ENCODE measurements around the gene CDC16. TPM values are rescaled to one million over a fixed set of nuclear protein-coding genes. Genes with fewer than 3 reads are reported as not detected.

The CDC16 gene
- total and polyA plus RNA-seq, 2 donors (not counting 1 experiment from before 2014, with no cell fraction given): 94.8 to 127 TPM

DNA sequence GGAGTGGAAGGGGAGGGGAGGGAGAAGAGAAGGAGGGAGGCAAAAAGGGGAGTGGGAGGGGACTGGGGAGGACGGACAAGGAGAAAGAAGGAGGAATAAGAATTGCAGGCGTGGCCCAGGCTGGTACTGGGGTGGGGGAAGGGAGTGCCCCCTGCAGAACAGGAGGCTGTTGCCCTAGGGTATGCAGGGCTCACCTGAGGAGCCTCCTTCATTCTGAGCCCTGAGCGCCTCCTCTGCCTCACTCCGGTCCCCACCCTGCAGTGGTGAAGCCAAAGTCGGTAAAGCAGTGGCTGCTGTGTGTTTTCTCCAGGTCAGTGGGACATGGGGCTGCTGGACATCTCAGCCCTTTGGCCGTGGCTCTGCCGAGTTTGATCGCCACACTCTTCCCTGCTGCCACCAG is 9.1 kb upstream of the CDC16 start:
- intact Hi-C loops (cut with micrococcal nuclease): loop anchor here (1.0 to 2.0 kb wide), 3 partner anchors 82 to 157 kb away; no protein-coding TSS in a partner anchor
- no peaks in the 10 kb centered on the region for H3K79me2 ChIP-seq (ENCODE audit: control insufficient read depth, insufficient read depth, low read length)
- Mint-ChIP-seq H3K4me3 (no peak overlapping the region), H3K9me3 (ENCODE audit: insufficient read depth) (no peaks in the 10 kb centered on the region), H3K27me3 (peaks cover 16% of the 10 kb centered on the region), H3K4me1 (peaks cover 25% of the 10 kb centered on the region), H3K27ac (no peak overlapping the region)
- no peak overlapping the region for H3K27ac ChIP-seq (ENCODE audit: low read length in 2 of 2)
- H3K9me3 ChIP-seq (ENCODE audit: control extremely low read depth in 1 of 3, control insufficient read depth in 2 of 3, insufficient read depth in 1 of 3, low read length in 2 of 3): no peaks in the 10 kb centered on the region
- H3K27me3 ChIP-seq (replicated peaks in 1 of 4; ENCODE audit: control extremely low read depth in 1 of 4, control insufficient read depth in 3 of 4, insufficient read depth in 4 of 4, low read length in 3 of 4): peaks cover 0 to 17% (median 11%) of the 10 kb centered on the region in 4 experiments
- no peak overlapping the region for H3K9ac ChIP-seq (ENCODE audit: low read length)
- H2AFZ ChIP-seq (ENCODE audit: insufficient read depth, low read depth, low read length, poor library complexity, severe bottlenecking): no peak overlapping the region
- no peaks in the 10 kb centered on the region for H3K36me3 ChIP-seq (replicated peaks in 1 of 2; ENCODE audit: control extremely low read depth in 1 of 2, control insufficient read depth in 1 of 2, extremely low read depth in 1 of 2, insufficient read depth in 2 of 2, low read length in 1 of 2)
- peaks cover 19 to 25% of the 10 kb centered on the region in 2 donors for H3K4me1 ChIP-seq (ENCODE audit: control insufficient read depth in 2 of 2, insufficient read depth in 2 of 2, low read length in 2 of 2)
- 91% methylated on average over 8 of the region's 8 CpGs for WGBS (ENCODE audit: insufficient coverage)
- DNase-seq (no peak), ATAC-seq (ENCODE audit: low read depth) (no peak)
- H4K20me1 ChIP-seq (ENCODE audit: control insufficient read depth, insufficient read depth, low read length, poor library complexity, severe bottlenecking): no peaks in the 10 kb centered on the region
- no peak for TF ChIP-seq EZH2 (IDR thresholded peaks at IDR 0.05; ENCODE audit: borderline replicate concordance, insufficient read depth, low read depth, low read length, poor library complexity, severe bottlenecking)
- TF ChIP-seq, protein P1, sequence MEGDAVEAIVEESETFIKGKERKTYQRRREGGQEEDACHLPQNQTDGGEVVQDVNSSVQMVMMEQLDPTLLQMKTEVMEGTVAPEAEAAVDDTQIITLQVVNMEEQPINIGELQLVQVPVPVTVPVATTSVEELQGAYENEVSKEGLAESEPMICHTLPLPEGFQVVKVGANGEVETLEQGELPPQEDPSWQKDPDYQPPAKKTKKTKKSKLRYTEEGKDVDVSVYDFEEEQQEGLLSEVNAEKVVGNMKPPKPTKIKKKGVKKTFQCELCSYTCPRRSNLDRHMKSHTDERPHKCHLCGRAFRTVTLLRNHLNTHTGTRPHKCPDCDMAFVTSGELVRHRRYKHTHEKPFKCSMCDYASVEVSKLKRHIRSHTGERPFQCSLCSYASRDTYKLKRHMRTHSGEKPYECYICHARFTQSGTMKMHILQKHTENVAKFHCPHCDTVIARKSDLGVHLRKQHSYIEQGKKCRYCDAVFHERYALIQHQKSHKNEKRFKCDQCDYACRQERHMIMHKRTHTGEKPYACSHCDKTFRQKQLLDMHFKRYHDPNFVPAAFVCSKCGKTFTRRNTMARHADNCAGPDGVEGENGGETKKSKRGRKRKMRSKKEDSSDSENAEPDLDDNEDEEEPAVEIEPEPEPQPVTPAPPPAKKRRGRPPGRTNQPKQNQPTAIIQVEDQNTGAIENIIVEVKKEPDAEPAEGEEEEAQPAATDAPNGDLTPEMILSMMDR (IDR thresholded peaks at IDR 0.05): no peak
- H3K4me3 ChIP-seq (ENCODE audit: control extremely low read depth in 1 of 5, extremely low read depth in 1 of 5, insufficient read depth in 1 of 5, low read depth in 2 of 5, low read length in 4 of 5): no peak overlapping the region
- CTCF ChIA-PET: interaction anchor here (0.8 to 3.6 kb wide), 24 partner anchors 10 to 501 kb away, joined by 3 to 38 read pairs (median 4); partner anchors contain the start of gene CDC16
- no peak overlapping the region for H3K4me2 ChIP-seq (replicated peaks; ENCODE audit: low read depth, low read length, poor library complexity, severe bottlenecking)
- POLR2A ChIA-PET: no interaction called here

DNA sequence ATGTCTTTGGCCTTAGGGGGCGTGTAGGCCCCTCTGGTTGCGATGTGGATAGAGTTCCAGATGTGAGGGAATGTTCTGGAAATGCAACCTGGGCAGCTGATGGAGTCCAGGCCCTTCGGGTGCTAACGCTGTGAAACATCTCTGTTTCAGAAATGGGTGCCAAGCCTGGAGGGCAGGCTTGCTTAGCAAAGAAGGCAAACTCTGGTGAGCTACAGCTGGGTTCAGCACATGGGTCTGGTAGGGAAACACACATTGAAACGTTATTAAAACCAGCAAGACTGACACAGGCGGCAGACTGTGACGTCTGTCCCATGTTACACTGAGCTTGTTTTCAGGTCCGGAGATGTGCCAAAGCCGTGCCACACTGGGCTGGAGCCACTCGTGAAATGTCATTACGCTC is 8.6 kb upstream of the CDC16 start:
- Histone ChIP-seq H3K4me2 (replicated peaks; ENCODE audit: low read depth, low read length, poor library complexity, severe bottlenecking) (no peak overlapping the region), H3K4me1 (ENCODE audit: control insufficient read depth in 2 of 2, insufficient read depth in 2 of 2, low read length in 2 of 2) (peaks cover 19 to 25% of the 10 kb centered on the region in 2 donors), H3K9ac (ENCODE audit: low read length) (no peak overlapping the region), H3K9me3 (ENCODE audit: control extremely low read depth in 1 of 3, control insufficient read depth in 2 of 3, insufficient read depth in 1 of 3, low read length in 2 of 3) (no peaks in the 10 kb centered on the region), H3K27me3 (replicated peaks in 1 of 4; ENCODE audit: control extremely low read depth in 1 of 4, control insufficient read depth in 3 of 4, insufficient read depth in 4 of 4, low read length in 3 of 4) (peaks cover 0 to 17% (median 12%) of the 10 kb centered on the region in 4 experiments), H3K36me3 (replicated peaks in 1 of 2; ENCODE audit: control extremely low read depth in 1 of 2, control insufficient read depth in 1 of 2, extremely low read depth in 1 of 2, insufficient read depth in 2 of 2, low read length in 1 of 2) (no peaks in the 10 kb centered on the region), H4K20me1 (ENCODE audit: control insufficient read depth, insufficient read depth, low read length, poor library complexity, severe bottlenecking) (no peaks in the 10 kb centered on the region), H3K4me3 (ENCODE audit: control extremely low read depth in 1 of 5, extremely low read depth in 1 of 5, insufficient read depth in 1 of 5, low read depth in 2 of 5, low read length in 4 of 5) (no peak overlapping the region), H2AFZ (ENCODE audit: insufficient read depth, low read depth, low read length, poor library complexity, severe bottlenecking) (no peak overlapping the region), H3K27ac (ENCODE audit: low read length in 2 of 2) (no peak overlapping the region), H3K79me2 (ENCODE audit: control insufficient read depth, insufficient read depth, low read length) (no peaks in the 10 kb centered on the region)
- CTCF ChIA-PET: interaction anchor here (0.6 to 3.6 kb wide), 34 partner anchors 9 to 502 kb away, joined by 3 to 38 read pairs (median 4); partner anchors contain the start of gene CDC16
- Mint-ChIP-seq H3K27ac (no peak overlapping the region), H3K9me3 (ENCODE audit: insufficient read depth) (no peaks in the 10 kb centered on the region), H3K27me3 (peaks cover 19% of the 10 kb centered on the region), H3K4me3 (no peak overlapping the region), H3K4me1 (peaks cover 24% of the 10 kb centered on the region)
- POLR2A ChIA-PET: no interaction called here
- whole genome bisulfite sequencing (ENCODE audit: insufficient coverage): 89% methylated on average over 10 of the region's 11 CpGs
- TF ChIP-seq EZH2 (IDR thresholded peaks at IDR 0.05; ENCODE audit: borderline replicate concordance, insufficient read depth, low read depth, low read length, poor library complexity, severe bottlenecking): no peak
- TF ChIP-seq, protein P1 (IDR thresholded peaks at IDR 0.05): no peak
- peak; percentile 33 for DNase-seq
- no peak for ATAC-seq (ENCODE audit: low read depth)
- intact Hi-C loops (cut with micrococcal nuclease): loop anchor here (1.0 to 2.0 kb wide), 3 partner anchors 83 to 157 kb away; no protein-coding TSS in a partner anchor

Measured in B cell (primary cell).